SK-N-MC (cell line): ENCODE results near the gene PHTF2.

Experiments used
- EZH2 ChIP-seq: fragments of 200-600 bp; sonication (generic); IDR thresholded peaks from one replicate; pipeline ENCODE4 v1.6.1; 2017; ENCODE audit warnings: antibody characterized with exemption
- FOXP2 ChIP-seq: optimal IDR thresholded peaks from 2 replicates; pipeline ENCODE3; 2011; ENCODE audit warnings: mild to moderate bottlenecking, moderate library complexity; ENCODE audit not compliant: insufficient read depth; ENCODE audit errors: extremely low read length, control extremely low read depth

DNA sequence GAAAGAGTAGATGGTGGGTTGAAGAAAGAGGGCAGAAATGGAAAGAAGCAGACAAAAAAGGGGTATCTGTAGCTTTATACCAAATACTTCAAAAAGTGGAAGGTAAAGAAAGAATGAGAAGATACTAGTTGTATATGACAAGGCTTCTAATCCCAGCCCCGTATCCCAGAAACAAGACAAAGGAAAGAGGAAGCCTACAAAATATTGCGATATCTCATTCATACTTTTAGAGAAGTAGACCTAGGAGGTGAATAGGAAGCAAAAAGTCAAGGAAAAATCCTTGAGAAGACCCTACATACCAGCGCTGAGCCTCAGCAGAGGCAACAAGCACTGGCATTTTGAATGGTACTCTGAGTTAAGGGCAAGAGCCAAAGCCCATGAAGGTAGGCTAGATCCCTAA is 26.6 kb downstream of the PHTF2 start:
- TF ChIP-seq EZH2 (no peak), FOXP2 (no peak)
